Fibroblast of mammary gland (primary cell): ENCODE measurements around the gene ARHGAP26.
A peak's percentile ranks its signal among the peaks of the same experiment; 100 is the strongest.

Source experiments
- DNase-seq: peaks from one replicate; pipeline ENCODE4 v3.0.0-alpha.2; 2010; ENCODE audit warnings: low read depth
- H3K4me3 ChIP-seq: 2 replicates; pipeline ENCODE4 v1.5.1; 2011; ENCODE audit warnings: low read depth, mild to moderate bottlenecking, low read length, moderate library complexity; ENCODE audit not compliant: control insufficient read depth
- TF ChIP-seq, protein P1 (sequence below): conservative IDR thresholded peaks from 2 replicates; pipeline ENCODE4 v1.5.1; 2011; ENCODE audit warnings: low read depth, low read length, inconsistent platforms; ENCODE audit not compliant: control insufficient read depth, insufficient read depth

Gene ARHGAP26

DNA sequence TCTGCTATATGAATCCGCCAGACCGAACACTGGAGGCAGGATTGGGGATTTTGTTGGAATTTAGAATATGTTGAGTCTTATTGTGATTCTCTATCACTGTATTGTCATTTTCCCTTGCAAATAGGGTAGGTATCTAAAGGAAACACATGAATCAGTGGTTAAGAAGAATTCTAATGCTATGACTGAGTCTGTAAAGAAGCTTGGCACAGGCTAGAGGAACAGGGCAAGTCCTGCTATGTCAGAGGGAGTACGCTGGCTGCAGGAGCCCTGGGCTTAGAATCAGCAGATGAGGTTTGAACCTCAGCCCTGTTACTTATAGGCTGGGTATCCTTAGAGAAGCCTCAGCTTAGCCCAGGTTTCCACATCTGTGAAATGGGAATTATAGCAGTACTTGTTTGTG lies 435.2 kb downstream of the ARHGAP26 start:
- peak; percentile 93 for DNase-seq
- H3K4me3 ChIP-seq, result no peak overlapping the region
- TF ChIP-seq, protein P1, sequence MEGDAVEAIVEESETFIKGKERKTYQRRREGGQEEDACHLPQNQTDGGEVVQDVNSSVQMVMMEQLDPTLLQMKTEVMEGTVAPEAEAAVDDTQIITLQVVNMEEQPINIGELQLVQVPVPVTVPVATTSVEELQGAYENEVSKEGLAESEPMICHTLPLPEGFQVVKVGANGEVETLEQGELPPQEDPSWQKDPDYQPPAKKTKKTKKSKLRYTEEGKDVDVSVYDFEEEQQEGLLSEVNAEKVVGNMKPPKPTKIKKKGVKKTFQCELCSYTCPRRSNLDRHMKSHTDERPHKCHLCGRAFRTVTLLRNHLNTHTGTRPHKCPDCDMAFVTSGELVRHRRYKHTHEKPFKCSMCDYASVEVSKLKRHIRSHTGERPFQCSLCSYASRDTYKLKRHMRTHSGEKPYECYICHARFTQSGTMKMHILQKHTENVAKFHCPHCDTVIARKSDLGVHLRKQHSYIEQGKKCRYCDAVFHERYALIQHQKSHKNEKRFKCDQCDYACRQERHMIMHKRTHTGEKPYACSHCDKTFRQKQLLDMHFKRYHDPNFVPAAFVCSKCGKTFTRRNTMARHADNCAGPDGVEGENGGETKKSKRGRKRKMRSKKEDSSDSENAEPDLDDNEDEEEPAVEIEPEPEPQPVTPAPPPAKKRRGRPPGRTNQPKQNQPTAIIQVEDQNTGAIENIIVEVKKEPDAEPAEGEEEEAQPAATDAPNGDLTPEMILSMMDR, result no peak

DNA sequence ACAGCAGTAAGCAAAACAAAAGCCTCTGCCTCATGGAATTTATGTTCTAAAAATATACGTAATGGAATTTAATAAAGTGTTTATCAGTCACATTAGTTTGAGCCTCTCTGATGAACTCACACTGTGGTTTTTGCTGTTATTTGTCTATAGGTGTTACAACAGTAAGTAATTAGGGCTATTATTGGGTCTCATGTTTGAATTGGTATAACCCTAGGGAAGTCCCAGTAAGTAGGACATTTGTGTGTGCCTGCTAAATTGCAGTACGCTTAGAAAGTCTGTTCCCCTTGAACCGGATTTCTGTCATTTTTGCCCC lies 435.7 kb downstream of the ARHGAP26 start:
- DNase-seq, result no peak

DNA sequence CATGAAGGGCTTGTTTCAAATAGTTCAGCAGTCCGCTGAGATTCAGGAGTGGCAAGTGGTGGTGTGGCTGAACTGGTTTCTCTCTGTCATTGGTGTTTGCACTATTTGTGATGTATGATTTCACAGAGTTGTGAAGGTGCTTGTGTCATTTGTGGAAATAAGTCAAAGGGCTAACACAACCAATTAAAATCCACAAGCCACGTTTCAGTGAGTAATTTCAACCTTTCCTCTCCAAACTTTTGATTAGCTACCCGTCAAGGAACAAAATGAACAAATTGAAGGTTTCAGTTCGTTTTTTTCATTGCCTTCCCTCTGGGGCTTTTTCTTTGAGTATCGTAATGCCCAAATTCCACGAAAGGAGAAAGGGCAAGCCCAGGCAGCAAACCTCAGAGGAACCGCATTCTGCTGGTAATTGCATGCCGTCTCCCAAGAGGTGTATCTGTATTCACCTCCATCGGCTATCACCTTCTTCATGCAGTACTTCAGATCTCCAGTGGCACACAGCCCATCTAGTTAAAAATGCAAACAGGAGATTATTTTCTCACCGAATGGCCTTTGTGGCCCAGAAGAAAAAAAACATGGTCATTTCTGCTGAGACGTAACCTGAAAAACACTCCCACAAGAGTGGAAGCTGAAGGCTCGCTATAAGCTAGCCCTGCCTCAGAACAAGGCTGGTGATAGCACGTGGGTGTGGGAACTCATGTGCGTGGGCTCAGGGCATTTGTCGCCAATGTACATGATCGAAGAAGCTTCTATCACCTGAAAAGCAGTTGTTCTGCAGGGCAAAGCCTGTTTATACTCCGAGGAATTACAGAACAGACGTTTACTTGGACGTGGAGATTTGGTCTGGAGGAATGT lies 436.2 kb downstream of the ARHGAP26 start:
- TF ChIP-seq, protein P1, result no peak
- no peak overlapping the region for H3K4me3 ChIP-seq
- no peak for DNase-seq

More for the DNA sequence above, 435.7 kb downstream of the ARHGAP26 start:
- no peak overlapping the region for H3K4me3 ChIP-seq
- TF ChIP-seq, protein P1, result no peak

DNA sequence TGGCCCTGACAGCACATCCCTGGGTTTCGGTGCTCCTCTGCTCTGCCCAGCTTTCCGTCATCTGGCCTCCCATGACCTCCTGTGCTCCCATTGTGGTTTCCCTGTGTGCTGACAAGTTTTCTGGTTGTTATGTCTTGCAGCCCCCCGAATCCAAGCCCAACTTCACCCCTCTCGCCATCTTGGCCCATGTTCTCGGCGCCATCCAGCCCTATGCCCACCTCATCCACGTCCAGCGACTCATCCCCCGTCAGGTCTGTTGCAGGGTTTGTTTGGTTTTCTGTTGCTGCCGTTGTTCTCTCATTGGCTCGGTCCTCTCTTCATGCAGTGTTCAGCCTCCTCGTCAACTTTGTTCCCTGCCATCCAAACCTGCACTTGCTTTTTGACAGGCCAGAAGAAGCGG lies 436.9 kb downstream of the ARHGAP26 start:
- no peak for DNase-seq

DNA sequence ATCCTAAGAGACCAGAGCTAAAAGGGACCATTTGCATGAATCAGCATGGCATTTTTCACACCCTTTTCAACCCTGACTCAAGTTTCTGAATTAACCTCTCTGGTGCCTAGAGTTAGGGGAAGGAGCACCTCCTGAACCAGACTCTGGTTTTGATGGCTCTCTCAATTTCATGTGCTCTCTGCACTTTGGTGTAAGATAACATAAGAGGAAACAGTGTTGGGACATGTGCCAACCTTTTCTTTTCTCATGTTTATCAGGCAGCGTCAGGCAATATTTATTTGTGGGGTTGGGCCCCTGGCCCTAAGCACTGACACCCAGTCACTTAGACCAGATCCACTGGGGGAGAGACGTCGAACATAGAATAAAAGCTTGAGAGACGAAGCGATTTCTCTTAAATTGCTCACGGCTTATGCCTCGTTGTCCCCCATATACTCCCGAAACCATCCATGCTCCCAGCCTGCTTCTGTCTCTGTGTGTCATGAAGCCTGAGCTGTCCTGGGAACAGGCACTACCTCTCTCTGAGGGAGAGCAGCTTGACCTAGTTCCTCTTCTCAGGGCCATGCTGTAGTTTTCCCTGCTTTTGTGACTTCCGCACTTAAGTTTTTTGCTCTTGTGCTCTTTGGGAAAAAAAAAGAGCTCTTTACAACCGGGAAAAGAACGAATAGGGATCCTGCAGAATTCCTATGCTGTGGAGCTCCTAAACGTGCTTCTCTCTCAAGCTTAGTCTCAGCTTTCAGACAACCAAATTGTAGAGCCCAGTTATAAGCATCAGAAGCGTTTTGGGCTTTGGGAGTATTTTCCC lies 437.6 kb downstream of the ARHGAP26 start:
- DNase-seq, result no peak
- H3K4me3 ChIP-seq, result no peak overlapping the region
- TF ChIP-seq, protein P1, result no peak

More for the DNA sequence above, 436.9 kb downstream of the ARHGAP26 start:
- TF ChIP-seq, protein P1, result no peak
- no peak overlapping the region for H3K4me3 ChIP-seq

DNA sequence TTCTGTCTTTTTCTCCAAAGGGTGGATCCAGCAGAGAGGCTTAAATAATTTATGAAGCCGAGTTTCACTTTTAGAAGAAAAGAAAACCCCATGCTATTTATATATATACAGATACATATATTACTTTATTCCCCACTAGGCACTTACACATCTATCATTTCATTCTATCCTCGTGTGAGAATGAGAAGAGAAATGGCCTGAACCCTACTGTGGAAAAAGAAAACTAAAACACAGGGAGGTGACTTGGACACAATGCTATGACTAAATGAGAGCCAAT lies 438.1 kb downstream of the ARHGAP26 start:
- TF ChIP-seq, protein P1, result no peak
- no peak overlapping the region for H3K4me3 ChIP-seq
- no peak for DNase-seq
